A549 (cell line): ENCODE results near the gene ALG3.

Experiments used
- CBX2 ChIP-seq: fragments of 200-600 bp; sonication (generic); IDR thresholded peaks from 2 replicates; pipeline ENCODE4 v1.6.1; 2016; ENCODE audit warnings: low read depth, mild to moderate bottlenecking, borderline replicate concordance
- EP300 ChIP-seq, 2 experiments: fragments of >200 bp; sonication (Bioruptor Twin); formaldehyde crosslinking; IDR thresholded peaks; 2 replicates in 1 of 2; 3 replicates in 1 of 2; pipeline ENCODE4 v1.6.1; 2016 to 2017
- HOXA7 ChIP-seq: fragments of 250-450 bp; sonication (Bioruptor Pico); IDR thresholded peaks from 2 replicates; pipeline ENCODE4 v1.5.0; 2020; ENCODE audit warnings: mild to moderate bottlenecking, moderate library complexity
- KDM1A ChIP-seq: fragments of 200-600 bp; sonication (generic); IDR thresholded peaks from 2 replicates; pipeline ENCODE4 v1.6.1; 2016; ENCODE audit warnings: low read depth, mild to moderate bottlenecking
- NR3C1 ChIP-seq: fragments of >200 bp; sonication (Bioruptor Twin); formaldehyde crosslinking; IDR thresholded peaks from 3 replicates; pipeline ENCODE4 v1.6.1; 2017
- POLR2A ChIP-seq: IDR thresholded peaks from 2 replicates; pipeline ENCODE4 v1.6.1; 2012; ENCODE audit warnings: mild to moderate bottlenecking, low read length
- RAD21 ChIP-seq, 2 experiments: fragments of >200 bp in 1 of 2; sonication (Bioruptor Twin) in 1 of 2; formaldehyde crosslinking in 1 of 2; IDR thresholded peaks in 1 of 2; conservative IDR thresholded peaks in 1 of 2; 2 replicates in 1 of 2; 3 replicates in 1 of 2; pipeline ENCODE4 v1.6.1; 2012 to 2018; ENCODE audit warnings: inconsistent platforms in 1 of 2
- RNF2 ChIP-seq: fragments of 200-600 bp; sonication (generic); IDR thresholded peaks from 2 replicates; pipeline ENCODE4 v1.6.1; 2016; ENCODE audit warnings: low read depth, mild to moderate bottlenecking, antibody characterized with exemption, moderate library complexity, borderline replicate concordance
- ZC3H11A ChIP-seq: fragments of 450-650 bp; IDR thresholded peaks from 2 replicates; pipeline ENCODE4 v1.6.1; 2014; ENCODE audit warnings: antibody characterized with exemption, mild to moderate bottlenecking
- TF ChIP-seq, protein P1 (sequence below): fragments of >200 bp; sonication (Bioruptor Twin); formaldehyde crosslinking; IDR thresholded peaks from 3 replicates; pipeline ENCODE4 v1.5.1; 2016
- TF ChIP-seq, protein P2 (sequence below): fragments of 450-650 bp; IDR thresholded peaks from 2 replicates; pipeline ENCODE4 v1.6.1; 2014; ENCODE audit warnings: antibody characterized with exemption

DNA sequence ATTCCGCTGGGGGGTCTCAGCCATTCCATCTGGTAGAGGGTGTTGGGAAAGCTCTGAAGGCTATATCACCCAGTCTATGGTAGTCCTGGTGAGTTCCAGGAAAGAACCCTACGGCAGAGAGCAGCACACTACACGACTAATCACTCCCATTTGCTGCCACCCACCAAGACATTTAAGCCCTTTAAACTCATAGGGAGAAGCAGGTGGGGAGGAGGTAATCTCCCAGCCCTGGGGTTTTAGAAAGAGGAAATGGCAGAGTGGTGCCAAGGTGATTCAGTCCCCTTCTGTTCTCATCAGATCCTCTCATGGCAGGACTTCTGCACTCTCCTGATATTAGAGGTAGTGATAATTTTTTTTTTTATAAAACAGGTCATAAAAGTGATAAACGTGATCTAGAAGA, 29.9 kb downstream of the ALG3 start:
- TF ChIP-seq KDM1A (no peak), CBX2 (no peak), RNF2 (no peak), POLR2A (no peak), ZC3H11A (no peak), NR3C1 (no peak), RAD21 (conservative IDR thresholded peaks at IDR 0.05 in 1 of 2, IDR thresholded peaks at IDR 0.05 in 1 of 2) (no peak), HOXA7 (CRISPR knock-in tag) (no peak), EP300 (IDR thresholded peaks at IDR 0.05) (no peak)
- TF ChIP-seq, protein P1, sequence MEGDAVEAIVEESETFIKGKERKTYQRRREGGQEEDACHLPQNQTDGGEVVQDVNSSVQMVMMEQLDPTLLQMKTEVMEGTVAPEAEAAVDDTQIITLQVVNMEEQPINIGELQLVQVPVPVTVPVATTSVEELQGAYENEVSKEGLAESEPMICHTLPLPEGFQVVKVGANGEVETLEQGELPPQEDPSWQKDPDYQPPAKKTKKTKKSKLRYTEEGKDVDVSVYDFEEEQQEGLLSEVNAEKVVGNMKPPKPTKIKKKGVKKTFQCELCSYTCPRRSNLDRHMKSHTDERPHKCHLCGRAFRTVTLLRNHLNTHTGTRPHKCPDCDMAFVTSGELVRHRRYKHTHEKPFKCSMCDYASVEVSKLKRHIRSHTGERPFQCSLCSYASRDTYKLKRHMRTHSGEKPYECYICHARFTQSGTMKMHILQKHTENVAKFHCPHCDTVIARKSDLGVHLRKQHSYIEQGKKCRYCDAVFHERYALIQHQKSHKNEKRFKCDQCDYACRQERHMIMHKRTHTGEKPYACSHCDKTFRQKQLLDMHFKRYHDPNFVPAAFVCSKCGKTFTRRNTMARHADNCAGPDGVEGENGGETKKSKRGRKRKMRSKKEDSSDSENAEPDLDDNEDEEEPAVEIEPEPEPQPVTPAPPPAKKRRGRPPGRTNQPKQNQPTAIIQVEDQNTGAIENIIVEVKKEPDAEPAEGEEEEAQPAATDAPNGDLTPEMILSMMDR, result no peak
- TF ChIP-seq, protein P2, sequence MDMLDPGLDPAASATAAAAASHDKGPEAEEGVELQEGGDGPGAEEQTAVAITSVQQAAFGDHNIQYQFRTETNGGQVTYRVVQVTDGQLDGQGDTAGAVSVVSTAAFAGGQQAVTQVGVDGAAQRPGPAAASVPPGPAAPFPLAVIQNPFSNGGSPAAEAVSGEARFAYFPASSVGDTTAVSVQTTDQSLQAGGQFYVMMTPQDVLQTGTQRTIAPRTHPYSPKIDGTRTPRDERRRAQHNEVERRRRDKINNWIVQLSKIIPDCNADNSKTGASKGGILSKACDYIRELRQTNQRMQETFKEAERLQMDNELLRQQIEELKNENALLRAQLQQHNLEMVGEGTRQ, result no peak
